ENCODE measurements around the gene HS6ST1. TPM values are rescaled to one million over a fixed set of nuclear protein-coding genes. Genes with fewer than 3 reads are reported as not detected.
"Not testable (repeated sequence)": the region's sequence is repeated elsewhere in the genome, so short reads cannot be mapped to it uniquely, and the experiment has no call there.

HS6ST1 gene
- total RNA-seq, 1 donor from 2014 or later, result 35.2 TPM

DNA sequence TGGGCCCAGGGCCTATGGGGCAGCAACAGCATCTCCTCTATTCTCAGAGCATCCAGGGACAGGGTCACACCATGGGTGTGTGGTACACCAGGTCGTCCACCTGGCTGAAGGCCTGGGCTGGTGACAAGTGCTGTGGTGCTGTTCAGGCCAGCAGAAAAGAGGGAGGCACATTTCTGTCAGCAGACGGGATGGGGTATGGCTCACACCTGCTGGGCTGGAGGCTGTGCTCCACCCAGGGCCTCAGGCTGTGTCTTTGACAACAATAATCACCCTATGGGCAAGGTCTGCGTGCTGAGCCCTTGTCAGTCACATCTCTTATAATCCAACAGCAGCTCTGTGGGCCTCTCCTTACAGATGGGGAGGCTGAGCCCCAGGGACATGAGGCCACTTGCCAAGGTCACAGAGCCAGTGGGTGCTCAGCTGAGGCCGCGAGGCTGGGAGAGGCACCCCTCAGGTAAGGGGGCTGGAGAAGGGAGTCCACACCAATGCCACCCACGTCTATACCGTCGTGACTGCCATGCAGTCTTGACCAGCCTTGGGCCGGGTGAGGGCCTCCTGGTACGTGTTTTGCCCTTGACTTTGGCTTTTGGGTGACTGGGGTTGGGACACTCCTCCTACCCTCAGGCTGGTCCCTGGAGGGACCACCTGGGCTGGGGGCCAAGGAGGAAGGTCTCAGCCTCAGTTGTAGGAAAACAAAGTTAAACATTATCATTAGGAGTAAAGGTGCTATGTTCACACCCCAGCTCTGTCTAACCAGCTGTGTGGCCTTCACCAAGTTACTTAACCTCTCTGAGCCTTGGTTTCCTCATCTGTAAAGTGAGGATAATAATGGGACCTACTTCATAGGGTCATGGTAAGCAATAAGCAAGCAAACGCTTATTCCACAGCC is 5.6 kb upstream of the HS6ST1 start:
- intact Hi-C loops (cut with micrococcal nuclease), result no loop called here
- ATAC-seq (no peak), DNase-seq (no peak)

DNA sequence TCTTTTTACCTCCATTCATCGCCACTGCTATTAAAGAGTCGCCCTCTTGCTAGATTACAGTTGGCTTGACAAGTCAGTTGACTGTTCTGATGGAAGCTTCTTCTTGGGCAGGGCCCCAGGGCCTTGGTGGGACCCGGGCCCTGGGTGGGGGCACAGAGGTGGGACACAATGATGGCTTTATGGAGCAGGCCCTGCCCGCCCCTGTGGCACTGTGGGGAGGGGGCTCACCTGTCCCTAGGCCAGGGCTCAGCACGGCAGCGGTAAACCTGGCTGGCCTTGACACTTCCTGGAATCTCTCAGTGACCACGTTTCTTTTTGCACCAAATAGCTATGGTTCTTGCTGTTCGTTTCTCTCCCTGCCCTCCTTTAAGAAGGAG is 4.9 kb upstream of the HS6ST1 start:
- DNase-seq (no peak), ATAC-seq (no peak)
- intact Hi-C loops (cut with micrococcal nuclease), result no loop called here

GRCh38 chr2:128322715-128323554 is 4.3 kb upstream of the HS6ST1 start:
- intact Hi-C loops (cut with micrococcal nuclease), result no loop called here
- ATAC-seq (no peak), DNase-seq (peak; percentile 58)

DNA sequence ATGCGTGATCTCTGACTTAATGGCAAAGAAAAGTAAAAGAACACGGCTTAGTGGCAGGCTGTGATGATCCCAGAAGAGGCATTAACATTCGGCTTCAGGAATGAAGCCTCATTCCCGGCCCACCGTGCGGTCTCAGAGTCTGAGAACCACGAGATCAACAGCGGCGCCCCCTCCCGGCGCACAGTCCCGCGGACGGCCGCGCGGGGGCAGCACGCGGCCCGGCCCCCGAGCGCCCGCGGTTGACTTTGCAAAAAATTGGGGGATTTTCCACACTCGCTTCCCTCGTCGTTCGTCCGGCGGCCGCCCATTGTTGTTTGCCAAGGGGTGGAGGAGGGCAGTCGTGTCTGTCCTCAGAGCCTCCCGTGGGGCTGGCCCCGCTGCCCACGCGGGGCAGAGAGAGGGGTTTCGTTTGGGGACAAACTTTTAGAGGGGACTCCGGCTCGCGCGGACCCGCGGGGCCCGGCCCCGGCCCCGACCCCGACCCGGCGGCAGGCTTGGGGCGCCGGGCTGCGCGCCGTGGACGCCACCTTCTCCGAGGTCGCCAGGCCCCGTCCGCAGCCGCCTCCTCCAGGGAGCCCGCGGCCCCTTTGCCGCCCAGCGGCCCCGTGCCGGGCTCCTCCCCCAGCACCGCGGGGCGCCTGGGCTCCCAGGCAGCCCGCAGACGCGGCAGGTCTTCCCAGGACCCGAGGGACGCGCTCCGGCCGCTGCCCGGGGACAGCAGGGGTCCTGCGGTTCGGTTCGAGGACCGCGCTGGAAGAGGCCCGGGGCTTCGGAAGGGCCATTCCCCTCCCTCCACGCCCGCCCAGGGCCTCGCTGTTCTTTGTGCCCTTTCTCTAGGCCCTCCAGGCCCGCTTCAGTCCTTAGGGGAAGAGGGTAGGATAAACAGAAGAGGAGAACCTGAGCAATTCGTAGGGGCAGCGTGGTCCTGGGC is 3.4 kb upstream of the HS6ST1 start:
- ATAC-seq (peak; percentile 71), DNase-seq (peak; percentile 93)
- intact Hi-C loops (cut with micrococcal nuclease), result no loop called here

DNA sequence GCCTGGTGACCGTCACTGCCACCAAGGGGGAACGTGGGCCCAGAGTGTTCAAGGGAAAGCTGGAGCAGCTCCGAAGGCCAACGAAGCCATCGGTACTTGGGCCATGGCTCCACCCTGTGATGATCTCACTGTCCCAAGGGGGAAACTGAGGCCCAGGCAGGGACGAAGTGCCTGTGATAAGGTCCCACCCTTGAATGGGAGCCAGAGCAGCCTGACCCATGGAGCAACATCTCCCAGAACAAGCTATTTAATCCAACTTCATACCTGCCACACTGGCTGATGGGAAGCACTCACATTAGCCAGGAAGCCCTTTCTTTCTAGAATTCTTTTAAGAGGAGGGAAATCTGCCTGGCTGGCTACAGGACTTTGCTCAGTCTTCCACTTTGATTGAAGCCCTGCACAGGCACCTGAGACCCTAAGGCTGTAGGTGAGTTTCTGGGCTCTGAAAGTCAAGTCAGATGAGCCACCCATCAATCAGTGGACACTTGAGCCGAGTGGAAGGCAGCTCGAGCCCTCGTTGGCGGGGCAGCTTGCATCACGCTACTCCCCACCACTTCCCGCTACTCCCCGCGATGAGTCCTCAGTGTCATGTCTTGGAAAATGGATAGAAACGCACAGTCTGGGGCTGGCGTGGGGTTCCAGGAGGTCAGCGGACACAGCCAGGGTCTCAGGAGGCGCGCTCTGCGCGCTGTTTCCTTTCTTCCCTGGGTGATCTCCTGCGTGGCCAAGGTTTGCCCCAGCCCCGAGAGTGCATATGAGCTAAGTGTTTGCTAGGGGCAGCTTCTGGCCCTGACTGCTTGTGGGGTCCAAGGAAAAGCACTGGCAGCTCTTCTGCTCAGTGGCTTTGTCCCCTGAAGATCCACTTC is 2.5 kb upstream of the HS6ST1 start:
- ATAC-seq, result no peak
- intact Hi-C loops (cut with micrococcal nuclease), result no loop called here
- no peak for DNase-seq

- DNase-seq (no peak), ATAC-seq (no peak)
- intact Hi-C loops (cut with micrococcal nuclease), result no loop called here
These were observed 1.7 kb upstream of the HS6ST1 start for GRCh38 chr2:128320192-128320905.

DNA sequence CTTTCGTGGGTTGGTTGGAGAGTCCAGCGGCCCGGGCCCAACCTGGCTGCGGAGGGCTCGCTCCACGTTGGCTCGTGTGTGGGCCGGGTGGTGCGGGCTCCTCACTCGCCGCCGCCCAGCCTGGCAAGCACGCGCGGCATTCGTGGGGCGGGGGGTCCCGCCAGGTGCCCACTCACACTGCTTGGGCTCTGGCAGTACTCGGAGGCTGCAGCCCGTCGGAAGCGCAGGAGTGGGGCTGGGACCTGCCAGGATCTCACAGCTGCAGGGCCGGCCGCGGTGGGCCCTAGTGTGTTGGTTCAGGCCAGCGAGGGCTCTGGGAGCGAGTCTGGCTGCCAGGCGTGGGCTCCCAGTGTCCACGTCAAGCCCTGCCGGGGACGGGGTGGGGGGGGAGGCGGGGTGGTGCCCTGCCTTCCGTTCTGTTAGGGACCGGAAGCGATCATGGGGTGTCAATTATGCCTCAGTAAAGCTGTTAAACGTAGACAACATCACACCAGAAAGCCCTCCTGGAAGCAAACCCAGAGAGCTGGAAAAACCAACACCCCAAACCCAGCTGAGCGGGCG is 1.0 kb upstream of the HS6ST1 start:
- intact Hi-C loops (cut with micrococcal nuclease), result no loop called here
- DNase-seq (no peak), ATAC-seq (no peak)

- DNase-seq; intact Hi-C loops (cut with micrococcal nuclease); ATAC-seq: not testable (repeated sequence)
These were observed 423 bp downstream of the HS6ST1 start for GRCh38 chr2:128318245-128318644.

DNA sequence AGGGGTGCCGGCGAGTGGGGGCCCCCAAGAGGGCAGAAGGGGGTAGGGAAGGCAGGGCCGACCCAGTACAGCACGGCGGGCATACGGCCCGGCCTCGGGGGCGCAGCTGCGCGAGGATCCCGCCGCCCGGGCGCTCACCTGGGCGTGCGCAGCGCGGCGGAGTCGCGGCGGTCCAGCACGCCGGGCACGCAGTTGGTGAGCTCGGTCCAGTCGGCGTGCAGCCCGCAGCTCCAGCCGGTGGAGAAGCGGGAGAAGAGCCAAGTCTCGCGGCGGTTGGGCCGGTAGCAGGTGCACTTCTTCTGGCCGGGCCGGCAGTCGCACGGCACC is 806 bp downstream of the HS6ST1 start:
- intact Hi-C loops (cut with micrococcal nuclease); DNase-seq: not testable (repeated sequence)
- peak; percentile 1 for ATAC-seq

GRCh38 chr2:128317181-128317898 is 1.3 kb downstream of the HS6ST1 start:
- DNase-seq, result peak; percentile 47
- intact Hi-C loops (cut with micrococcal nuclease), result no loop called here

DNA sequence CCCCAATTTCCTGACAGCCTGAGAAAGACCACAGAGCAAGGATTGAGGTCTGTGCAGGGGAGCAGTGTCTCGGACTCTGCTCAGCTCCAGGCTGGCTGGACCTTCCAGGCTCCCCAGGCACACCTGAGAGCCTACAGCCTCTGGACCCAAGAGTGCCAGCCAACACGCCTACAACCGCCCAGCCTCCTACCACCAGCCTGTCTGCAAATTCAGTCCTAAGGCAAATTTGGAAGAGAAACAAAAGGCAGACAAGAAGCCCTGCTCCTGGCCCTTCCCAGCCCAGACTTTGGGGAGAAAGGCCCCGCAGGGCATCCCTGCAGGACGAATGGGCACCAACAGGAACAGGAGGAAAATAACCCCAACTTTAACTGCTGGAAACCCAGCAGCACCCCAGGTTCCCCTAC is 1.9 kb downstream of the HS6ST1 start:
- DNase-seq (peak; percentile 22), ATAC-seq (no peak)
- intact Hi-C loops (cut with micrococcal nuclease), result no loop called here

More at GRCh38 chr2:128317181-128317898, 1.3 kb downstream of the HS6ST1 start:
- no peak for ATAC-seq

- intact Hi-C loops (cut with micrococcal nuclease), result no loop called here
- no peak for ATAC-seq
- peak; percentile 30 for DNase-seq
These were observed 2.6 kb downstream of the HS6ST1 start for GRCh38 chr2:128315829-128316776.

GRCh38 chr2:128315122-128315828 is 3.4 kb downstream of the HS6ST1 start:
- intact Hi-C loops (cut with micrococcal nuclease), result no loop called here
- ATAC-seq (no peak), DNase-seq (peak; percentile 19)

DNA sequence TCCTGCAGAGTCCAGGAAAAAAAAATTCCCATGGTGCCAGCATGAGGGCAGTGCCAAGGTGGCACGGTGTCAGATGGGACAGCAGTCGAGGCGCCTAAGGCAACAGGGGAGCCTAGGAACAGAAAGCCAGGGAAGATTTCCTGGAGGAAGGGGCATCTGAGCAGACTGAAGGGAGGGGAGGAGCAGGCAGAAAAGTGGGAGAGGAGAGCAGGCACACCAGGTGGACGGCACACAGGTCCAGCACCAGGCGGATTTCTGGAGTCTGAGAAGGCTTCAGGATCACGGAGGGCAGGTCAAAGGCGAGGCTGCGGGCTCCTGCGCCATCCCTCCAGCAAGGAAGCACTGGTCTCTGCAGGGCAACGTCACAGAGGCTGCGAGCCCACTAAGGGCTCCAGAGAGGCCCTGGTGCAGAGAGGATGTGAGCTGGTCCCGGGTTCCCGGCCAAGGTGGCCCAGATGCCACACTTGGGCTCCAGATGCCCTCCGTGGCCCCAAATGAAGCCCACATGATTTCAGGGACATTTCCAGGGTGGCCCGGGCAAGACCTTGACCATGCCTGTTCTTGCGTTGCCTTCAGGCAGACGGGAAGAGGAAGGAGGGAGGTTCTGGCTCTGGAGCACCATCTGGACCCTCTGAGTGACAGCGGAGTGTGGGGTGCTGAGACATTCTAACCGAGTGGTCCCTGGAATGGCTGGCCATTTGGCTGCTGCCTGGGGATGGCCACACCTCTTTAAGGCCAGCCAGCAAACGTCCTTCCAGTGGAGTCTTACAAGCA is 4.1 kb downstream of the HS6ST1 start:
- intact Hi-C loops (cut with micrococcal nuclease), result no loop called here
- peak; percentile 5 for ATAC-seq
- peak; percentile 52 for DNase-seq
